Body of pancreas (tissue), 4 donors: ENCODE results near the gene ADAM15.

Experiments
- CTCF ChIP-seq, 7 experiments: fragments of 450-650 bp in 4 of 7; fragments of 200-600 bp in 3 of 7; sonication (generic) in 3 of 7; IDR thresholded peaks; one replicate each; pipeline ENCODE4 v1.5.1; 2016 to 2019; ENCODE audit warnings: antibody characterized with exemption in 7 of 7
- POLR2A ChIP-seq, 3 donors: fragments of 450-650 bp; IDR thresholded peaks; one replicate each; pipeline ENCODE4 v1.6.1; 2016; ENCODE audit warnings: antibody characterized with exemption in 3 of 3, mild to moderate bottlenecking in 2 of 3

GRCh38 chr1:155082301-155083051 lies 31.4 kb downstream of the ADAM15 start:
- TF ChIP-seq CTCF (IDR thresholded peaks at IDR 0.05): no peak
- TF ChIP-seq POLR2A (IDR thresholded peaks at IDR 0.05): no peak
